ENCODE measurements around the gene PPP2R2D. TPM values are rescaled to one million over a fixed set of nuclear protein-coding genes. Genes with fewer than 3 reads are reported as not detected.
A peak's percentile ranks its signal among the peaks of the same experiment; 100 is the strongest.
"Not testable (repeated sequence)": the region's sequence is repeated elsewhere in the genome, so short reads cannot be mapped to it uniquely, and the experiment has no call there.

PPP2R2D gene
- total RNA-seq, 1 experiment from 2014 or later: 23.5 TPM

- CTCF ChIA-PET: no interaction called here
- no peaks in the 10 kb centered on the region for H3K9me3 ChIP-seq (ENCODE audit: insufficient read depth, low read depth)
- no peaks in the 10 kb centered on the region for H3K9me2 ChIP-seq (ENCODE audit: insufficient read depth)
- peak in 1 of 2 experiments; percentile 77 for DNase-seq
- H2AFZ ChIP-seq: no peak overlapping the region
- no peaks in the 10 kb centered on the region for H3K79me2 ChIP-seq (ENCODE audit: low read depth)
- intact Hi-C loops (cut with micrococcal nuclease; ENCODE audit: unreplicated experiment): no loop called here
- no peaks in the 10 kb centered on the region for H3K27me3 ChIP-seq (ENCODE audit: insufficient read depth, low read depth)
- TF ChIP-seq CTCF (conservative IDR thresholded peaks at IDR 0.05) (no peak), EZH2 (IDR thresholded peaks at IDR 0.05; ENCODE audit: low read depth) (no peak)
- POLR2A ChIA-PET (ENCODE audit: unreplicated experiment): no interaction called here
- BruUV-seq (replicated peaks): no TSS peak
- no peaks in the 10 kb centered on the region for H4K20me1 ChIP-seq (ENCODE audit: insufficient read depth)
- H3K4me1 ChIP-seq (replicated peaks; ENCODE audit: insufficient read depth): no peaks in the 10 kb centered on the region
- H3K36me3 ChIP-seq (ENCODE audit: low read depth): no peaks in the 10 kb centered on the region
- H3F3A ChIP-seq (ENCODE audit: insufficient read depth, low read depth): peaks cover 7% of the 10 kb centered on the region; the same call in 1 of the 2 replicates
- 0 out of 2 replicates have a peak overlapping the region, but pooled peaks have one; percentile 7 for H3K4me2 ChIP-seq
- no peak overlapping the region for H3K4me3 ChIP-seq
- H3K27ac ChIP-seq: no peak overlapping the region
Observed at GRCh38 chr10:131983780-131984179, 83.0 kb downstream of the PPP2R2D start.

GRCh38 chr10:131986851-131987250 lies 86.0 kb downstream of the PPP2R2D start:
- H3K36me3 ChIP-seq (ENCODE audit: low read depth); BruUV-seq (replicated peaks); intact Hi-C loops (cut with micrococcal nuclease; ENCODE audit: unreplicated experiment); H3K27ac ChIP-seq; H3K4me3 ChIP-seq; POLR2A ChIA-PET (ENCODE audit: unreplicated experiment); H3K27me3 ChIP-seq (ENCODE audit: insufficient read depth, low read depth); H3K79me2 ChIP-seq (ENCODE audit: low read depth); H3K4me2 ChIP-seq; H3F3A ChIP-seq (ENCODE audit: insufficient read depth, low read depth); H4K20me1 ChIP-seq (ENCODE audit: insufficient read depth); H3K4me1 ChIP-seq (replicated peaks; ENCODE audit: insufficient read depth); CTCF ChIA-PET; H2AFZ ChIP-seq; H3K9me3 ChIP-seq (ENCODE audit: insufficient read depth, low read depth); DNase-seq; H3K9me2 ChIP-seq (ENCODE audit: insufficient read depth): not testable (repeated sequence)

- intact Hi-C loops (cut with micrococcal nuclease; ENCODE audit: unreplicated experiment); CTCF ChIA-PET; H3F3A ChIP-seq (ENCODE audit: insufficient read depth, low read depth); H3K27ac ChIP-seq; H3K4me2 ChIP-seq; BruUV-seq (replicated peaks); H3K79me2 ChIP-seq (ENCODE audit: low read depth); DNase-seq; H3K4me3 ChIP-seq; H3K4me1 ChIP-seq (replicated peaks; ENCODE audit: insufficient read depth); H3K27me3 ChIP-seq (ENCODE audit: insufficient read depth, low read depth); POLR2A ChIA-PET (ENCODE audit: unreplicated experiment); H3K36me3 ChIP-seq (ENCODE audit: low read depth); H3K9me3 ChIP-seq (ENCODE audit: insufficient read depth, low read depth); H3K9me2 ChIP-seq (ENCODE audit: insufficient read depth); H4K20me1 ChIP-seq (ENCODE audit: insufficient read depth); H2AFZ ChIP-seq: not testable (repeated sequence)
Observed at GRCh38 chr10:131987301-131987700, 86.5 kb downstream of the PPP2R2D start.

GRCh38 chr10:131987786-131988185 lies 87.0 kb downstream of the PPP2R2D start:
- BruUV-seq (replicated peaks); CTCF ChIA-PET; H4K20me1 ChIP-seq (ENCODE audit: insufficient read depth); H3K79me2 ChIP-seq (ENCODE audit: low read depth); H2AFZ ChIP-seq; H3K9me2 ChIP-seq (ENCODE audit: insufficient read depth); H3K4me2 ChIP-seq; H3K27ac ChIP-seq; H3K36me3 ChIP-seq (ENCODE audit: low read depth); POLR2A ChIA-PET (ENCODE audit: unreplicated experiment); H3K4me1 ChIP-seq (replicated peaks; ENCODE audit: insufficient read depth); H3K4me3 ChIP-seq; H3F3A ChIP-seq (ENCODE audit: insufficient read depth, low read depth); H3K9me3 ChIP-seq (ENCODE audit: insufficient read depth, low read depth); intact Hi-C loops (cut with micrococcal nuclease; ENCODE audit: unreplicated experiment); H3K27me3 ChIP-seq (ENCODE audit: insufficient read depth, low read depth); DNase-seq: not testable (repeated sequence)

GRCh38 chr10:131991726-131992125 lies 90.9 kb downstream of the PPP2R2D start:
- H3F3A ChIP-seq (ENCODE audit: insufficient read depth, low read depth): no peaks in the 10 kb centered on the region
- CTCF ChIA-PET: no interaction called here
- BruUV-seq (replicated peaks): no TSS peak

More at GRCh38 chr10:131991726-131992125, 90.9 kb downstream of the PPP2R2D start:
- no peak for TF ChIP-seq EZH2 (IDR thresholded peaks at IDR 0.05; ENCODE audit: low read depth)
- no peak for TF ChIP-seq CTCF (conservative IDR thresholded peaks at IDR 0.05)
- Histone ChIP-seq H3K4me3 (no peak overlapping the region), H3K79me2 (ENCODE audit: low read depth) (no peaks in the 10 kb centered on the region; the same call in 1 of the 2 replicates), H3K4me2 (no peak overlapping the region), H2AFZ (no peak overlapping the region), H3K27me3 (ENCODE audit: insufficient read depth, low read depth) (no peaks in the 10 kb centered on the region), H3K9me3 (ENCODE audit: insufficient read depth, low read depth) (no peaks in the 10 kb centered on the region), H3K4me1 (replicated peaks; ENCODE audit: insufficient read depth) (peaks cover 5% of the 10 kb centered on the region; the same call in 1 of the 2 replicates), H3K9me2 (ENCODE audit: insufficient read depth) (no peaks in the 10 kb centered on the region), H3K36me3 (ENCODE audit: low read depth) (no peaks in the 10 kb centered on the region), H3K27ac (no peak overlapping the region), H4K20me1 (ENCODE audit: insufficient read depth) (no peaks in the 10 kb centered on the region)
- intact Hi-C loops (cut with micrococcal nuclease; ENCODE audit: unreplicated experiment): loop anchor here (10.0 kb wide), 1 partner anchor 103 kb away; no protein-coding TSS in a partner anchor
- DNase-seq: no peak
- POLR2A ChIA-PET (ENCODE audit: unreplicated experiment): no interaction called here

All from PC-9 (cell line).